GM21447 (cell line): Measurements from ENCODE around the gene MRPS31.
"Not testable (repeated sequence)": the region's sequence is repeated elsewhere in the genome, so short reads cannot be mapped to it uniquely, and the experiment has no call there.

Experiments used
- ATAC-seq: cut with Tn5 transposase; IDR thresholded peaks from one replicate; pipeline ENCODE4 v1.9.1; 2021; ENCODE audit not compliant: unreplicated experiment

The MRPS31 gene

DNA sequence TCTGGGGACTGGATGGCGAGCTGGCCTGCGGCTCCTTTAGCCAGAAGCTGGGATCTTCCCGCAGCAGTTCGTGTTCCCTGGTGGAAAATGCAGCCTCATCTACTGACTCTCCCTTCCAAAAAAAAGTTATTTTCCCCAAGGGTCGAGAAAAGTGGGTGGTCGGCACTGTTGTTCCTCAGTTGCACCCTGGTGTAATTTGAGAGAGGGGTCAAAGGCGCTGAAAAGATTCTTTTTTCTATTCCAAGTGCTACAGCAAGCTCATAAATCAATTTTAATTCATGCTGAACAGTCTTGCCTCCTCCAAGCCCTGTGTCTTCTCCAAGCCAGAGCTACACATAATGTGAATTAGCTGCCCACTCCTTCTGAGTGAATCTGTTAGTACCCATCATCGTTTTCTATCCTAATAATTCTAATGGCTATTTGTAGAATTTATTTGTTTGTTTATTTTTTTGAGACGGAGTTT, 19.2 kb upstream of the MRPS31 start:
- no peak for ATAC-seq

DNA sequence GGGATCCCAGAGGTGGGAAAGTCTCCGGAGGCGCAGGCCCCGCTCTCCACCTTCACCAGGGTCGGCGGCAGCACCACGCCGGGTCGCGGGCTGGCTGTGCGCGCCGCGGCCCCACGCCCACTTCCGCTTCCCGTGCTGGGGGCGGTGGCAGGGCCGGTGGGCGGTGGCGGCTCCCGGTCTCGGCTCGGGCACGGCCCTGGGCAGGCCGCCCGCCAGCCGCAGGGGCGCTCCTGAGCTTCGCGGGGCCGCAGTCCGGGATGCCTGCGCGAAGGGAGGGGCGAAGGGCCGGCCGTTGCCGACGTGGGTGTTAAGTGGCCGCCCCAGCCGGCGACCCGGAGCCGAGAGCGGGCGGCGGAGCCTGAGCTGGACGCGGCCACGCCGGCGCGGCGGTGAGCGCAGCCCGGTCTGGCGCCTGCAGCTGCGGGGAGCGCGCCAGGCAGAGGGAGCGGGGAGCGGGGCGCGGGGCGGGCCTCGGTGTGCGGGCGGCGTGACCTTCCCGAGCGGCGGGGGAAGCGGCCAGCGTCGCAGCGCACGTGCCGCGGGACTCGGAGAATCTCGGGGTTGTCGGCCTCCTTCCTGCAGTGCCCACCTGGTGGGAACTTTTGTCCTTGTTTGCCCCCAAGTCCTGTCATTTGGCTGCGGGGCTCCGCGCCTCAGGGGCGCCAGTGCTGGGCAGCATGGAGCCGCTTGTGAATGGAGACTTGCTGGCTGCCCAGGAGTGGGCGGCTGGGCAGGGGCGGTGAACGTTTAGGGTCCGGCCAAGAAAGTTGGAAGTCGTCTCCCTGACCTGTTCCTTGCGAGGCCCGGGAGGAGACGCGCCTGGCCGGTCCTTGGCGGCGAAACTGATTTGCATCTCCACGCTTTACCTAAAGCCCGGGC, 18.5 kb upstream of the MRPS31 start, which contains the start of gene SLC25A15:
Gene SLC25A15 (plus strand): TSS at position 337 of the 879 bp plus-strand sequence. CDS start 3,616 bp downstream, outside the sequence.
- ATAC-seq: peak; percentile 77

DNA sequence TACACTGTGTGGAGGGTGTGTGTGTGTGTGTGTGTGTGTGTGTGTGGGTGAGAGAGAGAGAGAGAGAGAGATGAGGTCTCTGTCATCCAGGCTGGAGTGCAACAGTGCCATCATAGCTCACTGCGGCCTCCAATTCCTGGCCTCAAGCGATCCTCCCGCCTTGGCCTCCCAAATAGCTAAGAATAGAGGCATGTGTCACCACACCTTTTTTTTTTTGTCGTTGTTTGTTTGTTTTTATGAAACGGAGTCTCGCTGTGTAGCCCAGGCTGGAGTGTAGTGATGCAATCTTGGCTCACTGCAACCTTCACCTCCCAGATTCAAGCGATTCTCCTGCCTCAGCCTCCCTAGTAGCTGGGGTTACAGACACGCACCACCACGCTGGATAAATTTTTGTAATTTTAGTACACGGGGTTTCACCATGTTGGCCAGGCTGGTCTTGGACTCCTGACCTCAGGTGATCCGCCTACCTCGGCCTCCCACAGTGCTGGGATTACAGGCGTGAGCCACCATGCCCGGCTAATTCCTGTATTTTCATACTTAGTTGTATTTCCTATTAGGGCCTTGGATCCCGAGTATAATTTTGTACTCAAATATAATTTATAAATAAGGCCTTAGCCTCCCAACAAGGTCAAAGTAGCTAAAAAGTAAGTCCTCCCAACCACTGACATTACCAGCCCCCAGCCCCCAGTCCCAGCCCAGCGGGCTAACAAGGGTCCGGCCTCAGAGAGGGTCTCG, 17.7 kb upstream of the MRPS31 start:
- not testable (repeated sequence) for ATAC-seq

DNA sequence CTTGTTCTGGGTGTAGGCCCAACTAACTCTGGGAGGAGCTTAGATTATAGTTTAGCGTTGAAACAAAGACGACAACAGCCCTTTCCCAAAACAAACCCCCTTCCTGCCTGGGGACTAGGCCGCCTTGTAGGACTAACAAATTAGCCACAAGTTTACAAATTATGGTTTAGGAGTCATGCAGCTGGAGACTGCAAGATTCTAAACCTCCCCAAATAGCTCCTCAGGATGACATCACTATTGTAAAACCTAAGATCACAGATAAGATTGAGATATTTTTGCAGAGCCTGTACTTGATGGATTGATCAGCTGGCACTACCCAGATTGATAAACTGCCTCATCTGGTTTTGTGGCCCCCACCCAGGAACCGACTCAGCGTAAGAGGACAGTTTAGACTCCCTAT, 16.1 kb upstream of the MRPS31 start:
- no peak for ATAC-seq

DNA sequence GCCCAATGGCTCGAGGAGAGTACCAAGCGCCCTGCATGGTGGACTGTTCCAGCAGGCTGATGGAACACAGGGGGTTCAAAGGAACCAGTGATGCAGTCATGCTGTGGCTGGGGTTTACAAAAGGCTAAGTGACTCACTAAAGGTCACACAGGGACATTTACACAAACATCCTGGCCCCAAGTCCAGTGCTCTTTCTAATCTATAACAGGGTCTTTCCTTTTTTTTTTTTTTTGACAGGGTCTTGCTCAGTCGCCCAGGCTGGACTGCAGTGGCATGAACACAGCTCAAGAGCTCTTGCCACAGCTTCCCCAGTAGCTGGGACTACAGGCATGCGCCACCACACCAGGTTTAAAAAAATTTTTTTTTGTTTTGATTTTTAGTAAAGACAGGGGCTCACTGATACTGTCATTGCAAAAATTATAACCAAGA, 15.6 kb upstream of the MRPS31 start:
- no peak for ATAC-seq

DNA sequence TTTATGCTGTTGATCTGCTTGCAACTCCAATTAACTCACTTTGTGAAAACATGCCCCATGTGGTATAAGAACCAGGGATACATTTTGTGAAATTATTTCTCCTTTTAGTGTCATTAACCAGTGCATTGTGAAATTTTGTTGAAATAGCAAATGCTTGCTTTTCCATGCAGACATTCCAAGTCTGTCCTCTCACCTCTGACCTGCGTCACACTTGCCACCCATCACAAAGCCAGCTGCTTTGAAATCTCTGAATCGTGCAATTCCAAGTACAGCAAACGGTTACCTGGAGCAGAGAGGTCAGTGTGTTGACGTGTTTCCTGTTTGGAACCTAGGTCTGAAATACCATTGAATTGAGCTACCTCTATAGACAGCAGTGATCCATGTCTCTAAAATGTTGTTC, 13.6 kb upstream of the MRPS31 start:
- ATAC-seq: no peak

DNA sequence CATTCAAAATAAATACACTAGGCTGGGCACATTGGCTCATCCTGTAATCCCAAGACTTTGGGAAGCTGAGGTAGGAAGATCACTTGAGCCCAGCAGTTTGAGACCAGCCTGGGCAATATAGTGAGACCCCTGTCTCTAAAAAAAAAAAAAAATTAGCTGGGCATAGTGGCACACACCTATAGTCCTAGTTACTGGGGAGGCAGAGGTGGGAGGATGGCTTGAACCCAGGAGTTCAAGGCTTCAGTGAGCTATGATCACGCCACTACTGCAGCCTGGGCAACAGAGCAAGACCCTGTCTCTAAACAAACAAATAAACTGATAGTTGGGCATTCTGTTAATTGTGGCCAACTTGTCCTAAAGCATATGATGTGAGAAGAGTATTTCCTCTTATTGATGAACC, 12.0 kb upstream of the MRPS31 start:
- ATAC-seq: not testable (repeated sequence)

DNA sequence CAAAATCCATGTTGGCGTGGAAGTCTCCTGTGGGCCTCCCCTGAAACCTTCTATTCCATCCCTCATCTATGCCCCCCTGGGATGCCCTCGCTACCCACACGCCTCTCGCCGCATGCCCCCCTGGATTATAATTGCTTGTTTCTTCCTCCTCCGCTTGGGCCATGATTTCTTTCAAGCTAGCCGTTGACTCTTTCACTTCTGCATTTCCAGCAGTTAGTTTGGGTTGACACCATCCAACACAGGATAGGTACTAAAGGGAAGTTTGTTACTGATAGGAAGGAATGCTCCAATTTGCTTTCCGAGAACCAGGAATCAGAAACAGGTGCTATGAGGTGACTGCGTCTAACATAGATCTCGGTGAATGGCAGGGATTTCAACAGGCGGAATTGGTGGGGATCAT, 10.7 kb upstream of the MRPS31 start:
- no peak for ATAC-seq

DNA sequence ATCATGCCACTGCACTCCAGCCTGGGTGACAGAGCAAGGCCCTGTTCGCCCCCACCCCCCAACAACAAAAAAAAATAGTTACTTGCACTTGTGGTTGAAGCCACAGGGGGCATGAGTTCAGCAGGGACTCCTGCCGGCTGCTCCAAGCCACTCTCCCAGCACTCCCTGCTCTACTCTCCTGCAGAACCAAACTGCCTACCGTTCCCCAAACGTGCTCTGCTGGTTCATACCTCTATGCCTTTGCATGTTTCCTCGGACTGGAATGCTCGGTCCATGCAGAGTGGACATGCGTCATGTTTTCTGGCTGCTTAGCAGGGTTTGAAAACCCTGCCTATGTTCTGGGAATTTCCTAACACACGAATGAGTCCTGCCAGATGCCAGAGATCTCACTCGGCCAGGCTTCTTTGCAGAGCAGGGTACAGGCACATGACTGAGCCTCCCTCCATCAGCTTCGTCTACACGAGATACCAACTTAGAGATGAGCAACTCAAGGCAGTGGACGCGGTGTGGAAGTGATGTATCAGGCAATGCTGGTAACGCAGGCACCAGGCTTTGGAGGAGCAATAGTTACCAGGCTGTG, 9.9 kb upstream of the MRPS31 start:
- no peak for ATAC-seq

DNA sequence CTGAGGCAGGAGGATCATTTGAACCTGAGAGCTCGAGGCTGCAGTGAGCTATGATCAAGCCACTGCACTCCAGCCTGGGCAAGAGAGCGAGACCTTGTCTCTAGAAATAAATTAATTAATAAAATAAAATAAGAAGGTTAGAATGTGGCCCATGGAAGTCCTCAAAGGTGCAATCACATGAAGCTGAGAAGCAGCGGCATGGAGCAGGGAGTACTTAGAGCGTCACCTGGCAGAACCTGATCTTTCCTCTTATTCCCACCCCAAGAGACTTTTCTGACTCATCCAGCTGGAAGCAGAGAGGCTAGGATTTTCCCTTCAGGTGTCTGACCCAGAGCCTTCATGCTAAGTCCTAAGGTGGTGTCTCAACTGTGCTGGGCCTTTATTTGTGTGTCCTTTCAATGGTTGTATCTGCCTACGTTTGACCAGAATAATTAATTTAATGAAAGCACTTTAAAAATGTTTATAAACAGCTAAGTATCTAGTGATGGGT, 8.9 kb upstream of the MRPS31 start:
- no peak for ATAC-seq

DNA sequence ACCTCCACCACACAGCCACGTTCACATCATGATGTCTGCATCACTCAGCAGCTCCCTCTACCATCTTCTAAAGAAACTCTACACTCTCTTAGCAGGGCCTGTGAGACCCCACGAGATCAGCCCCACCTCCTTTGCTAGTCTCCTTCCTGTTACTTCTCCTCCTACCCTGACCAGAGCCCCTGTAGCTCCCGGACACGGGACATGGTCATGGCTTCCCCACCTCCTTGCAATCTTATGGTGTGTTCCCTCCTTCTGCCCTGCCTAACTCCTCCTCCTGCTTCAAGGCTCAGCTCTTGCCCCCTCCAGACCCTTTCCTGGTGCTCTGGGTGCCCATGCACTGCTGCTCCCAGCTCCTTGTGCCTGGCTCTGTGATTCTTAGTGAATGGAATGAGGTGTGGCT, 8.1 kb upstream of the MRPS31 start:
- ATAC-seq: no peak

DNA sequence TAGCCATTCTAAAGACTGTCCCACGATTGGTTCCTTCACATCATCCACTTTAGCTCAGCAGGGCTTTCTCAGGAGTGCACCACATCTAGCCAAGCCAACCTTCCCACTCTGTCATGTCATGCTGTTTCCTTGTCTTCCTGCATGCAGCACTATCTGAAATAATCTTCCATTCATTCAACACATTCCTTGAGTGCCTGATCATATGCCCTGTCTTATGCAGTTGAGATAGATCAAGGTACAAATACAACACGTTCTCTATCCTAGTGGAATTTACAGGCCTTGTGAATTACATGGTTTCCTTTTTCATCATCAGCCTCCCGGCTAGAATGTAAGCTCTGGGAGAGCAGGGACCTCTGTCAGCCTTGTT, 6.8 kb upstream of the MRPS31 start:
- no peak for ATAC-seq

DNA sequence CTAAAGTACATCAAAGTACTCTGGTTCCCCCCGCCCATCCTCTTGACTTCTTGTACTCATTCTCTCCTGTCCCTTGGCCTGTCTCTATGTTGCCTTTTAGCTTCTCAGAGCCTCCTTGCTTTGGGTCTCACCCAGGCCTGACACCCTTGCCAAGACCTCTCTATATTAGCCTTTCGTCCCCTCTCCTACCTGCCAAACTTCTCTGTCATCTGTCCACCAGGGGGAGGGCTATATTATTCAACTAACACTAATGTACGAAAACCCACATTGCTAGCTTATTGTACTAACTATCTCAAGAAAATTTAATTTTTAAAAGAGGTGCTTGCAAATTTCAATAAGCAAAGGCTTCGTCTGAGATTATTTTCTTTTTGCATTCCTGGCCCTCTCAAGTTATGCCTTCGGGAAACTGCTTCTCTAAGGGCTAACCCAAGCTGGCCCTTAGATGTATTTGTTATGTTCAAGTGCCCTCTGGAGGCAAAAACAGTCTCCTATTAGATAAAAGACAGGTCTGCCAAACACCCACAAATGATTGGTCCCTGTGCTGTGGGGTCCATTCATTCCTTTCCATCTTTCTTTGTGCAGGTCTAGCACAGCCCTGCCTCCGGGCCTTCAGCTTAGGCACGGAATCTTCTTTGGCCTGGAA, 6.3 kb upstream of the MRPS31 start:
- ATAC-seq: peak; percentile 75

DNA sequence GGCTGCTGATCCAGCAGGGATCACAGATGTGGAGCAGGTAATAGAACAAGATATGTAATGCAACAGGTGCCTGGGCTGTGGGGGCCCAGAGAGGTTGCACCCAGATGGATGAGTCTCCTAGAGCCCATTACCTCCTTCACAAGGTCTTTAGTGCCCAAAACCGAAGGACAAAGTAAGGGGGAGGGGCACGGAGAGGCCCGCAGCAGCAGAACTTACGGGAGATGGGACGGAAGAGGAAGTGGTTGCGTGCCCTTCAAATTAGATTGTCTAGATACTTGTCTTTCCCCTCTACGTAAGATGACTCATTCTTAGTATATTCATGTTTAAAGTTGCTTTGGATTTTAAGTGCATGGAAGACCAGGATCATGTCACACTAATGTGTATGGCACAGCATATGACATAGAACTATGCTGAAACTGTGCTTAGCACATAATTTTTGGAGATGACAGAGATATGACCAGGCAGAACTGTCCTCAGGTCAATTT, 5.7 kb upstream of the MRPS31 start:
- ATAC-seq: peak; percentile 67

DNA sequence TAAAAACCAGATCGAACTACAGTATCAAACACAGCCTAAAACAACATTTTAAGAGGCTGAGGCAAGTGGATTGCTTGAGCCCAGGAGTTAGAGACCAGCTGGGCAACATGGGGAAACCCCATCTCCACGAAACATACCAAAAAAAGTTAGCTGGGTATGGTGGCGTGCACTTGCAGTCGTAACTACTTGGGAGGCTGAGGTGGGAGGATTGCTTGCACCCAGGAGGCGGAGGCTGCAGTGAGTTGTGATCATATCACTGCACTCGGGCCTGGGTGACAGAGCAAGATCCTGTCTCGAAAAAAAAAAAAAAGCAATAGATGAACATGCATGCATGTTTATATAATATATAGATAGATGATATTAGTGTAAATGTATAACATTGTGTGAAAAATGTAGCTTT, 5.2 kb upstream of the MRPS31 start:
- ATAC-seq: no peak

DNA sequence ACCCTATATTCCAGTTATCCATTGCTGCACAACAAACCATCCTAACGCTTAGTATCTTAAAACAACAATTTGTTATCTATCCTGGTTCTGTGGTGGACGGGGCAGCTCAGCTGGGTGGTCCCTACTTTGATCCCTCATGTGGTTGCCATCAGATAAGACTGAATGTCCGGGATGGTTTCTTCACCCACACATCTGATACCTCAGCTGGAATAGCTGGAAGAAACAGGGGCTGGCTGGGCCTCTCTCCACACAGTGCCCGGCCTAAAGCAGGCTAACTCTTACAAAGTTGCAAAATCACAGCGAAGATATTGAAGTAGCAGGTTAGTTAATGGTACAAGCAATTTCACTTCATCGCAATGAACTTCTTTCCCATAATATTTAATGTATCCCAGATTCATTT, 3.7 kb upstream of the MRPS31 start:
- no peak for ATAC-seq

DNA sequence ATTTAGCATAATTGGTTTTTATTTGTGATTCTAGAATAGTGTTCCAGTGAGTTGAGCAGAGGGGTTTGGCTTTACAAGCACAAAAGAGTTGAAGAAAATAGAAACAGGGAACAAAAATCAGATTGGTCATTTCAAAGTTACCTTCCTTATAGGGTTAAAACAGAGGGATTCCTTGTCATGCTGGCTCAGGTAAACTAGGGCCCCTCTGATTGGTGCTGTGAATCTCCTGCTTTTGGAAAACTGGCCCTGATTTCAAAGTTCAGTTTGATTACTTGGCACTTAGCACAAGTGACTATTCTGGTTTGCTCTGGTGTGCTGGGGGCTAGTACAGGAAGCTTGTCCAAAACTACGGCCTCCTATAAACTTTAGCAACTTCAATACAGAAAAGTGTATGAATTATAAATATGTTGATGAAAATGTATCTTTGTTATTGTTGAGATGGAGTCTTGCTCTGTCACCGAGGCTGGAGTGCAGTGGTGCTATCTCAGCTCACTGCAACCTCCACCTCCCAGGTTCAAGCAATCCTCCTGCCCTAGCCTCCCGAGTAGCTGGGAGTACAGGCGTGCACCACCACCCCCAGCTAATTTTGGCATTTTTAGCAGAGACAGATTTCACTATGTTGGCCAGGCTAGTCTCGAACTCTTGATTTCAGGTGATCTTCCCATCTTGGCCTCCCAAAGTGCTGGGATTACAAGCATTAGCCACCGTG, 1.9 kb upstream of the MRPS31 start:
- ATAC-seq: no peak

DNA sequence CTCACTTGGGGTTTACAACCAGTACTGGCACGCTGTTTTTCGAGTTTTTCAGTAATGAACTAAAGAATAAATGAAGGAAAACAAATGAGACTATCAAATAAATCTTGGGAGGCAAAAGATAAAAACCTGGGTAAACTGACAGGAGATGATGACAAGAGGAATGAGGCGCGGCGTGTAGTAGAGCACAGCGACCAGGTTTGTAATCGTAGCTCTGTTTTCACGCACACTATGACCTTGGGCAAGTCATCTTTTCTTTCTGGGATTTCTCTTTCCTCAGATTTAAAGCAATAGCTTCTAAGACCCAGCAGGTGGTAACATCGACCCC, 419 bp downstream of the MRPS31 start:
- no peak for ATAC-seq

DNA sequence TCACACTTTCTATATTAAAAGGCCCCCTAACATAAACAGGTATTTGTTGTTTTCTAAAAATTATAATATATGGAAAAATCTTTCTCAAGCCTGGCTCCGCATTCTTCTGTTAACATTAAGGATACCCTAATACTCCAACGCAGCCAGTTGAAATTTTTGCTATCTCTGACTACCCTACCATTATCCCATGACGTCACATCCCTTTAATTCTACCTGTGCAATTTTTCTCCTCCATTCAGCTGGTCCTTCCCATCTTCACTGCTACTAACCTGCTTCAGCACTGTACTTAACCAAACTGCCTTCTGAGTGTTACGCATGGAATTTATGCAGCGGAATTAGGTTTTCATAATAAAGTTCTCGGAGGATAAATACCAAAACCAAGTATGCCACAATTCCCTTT, 1.0 kb downstream of the MRPS31 start:
- no peak for ATAC-seq

DNA sequence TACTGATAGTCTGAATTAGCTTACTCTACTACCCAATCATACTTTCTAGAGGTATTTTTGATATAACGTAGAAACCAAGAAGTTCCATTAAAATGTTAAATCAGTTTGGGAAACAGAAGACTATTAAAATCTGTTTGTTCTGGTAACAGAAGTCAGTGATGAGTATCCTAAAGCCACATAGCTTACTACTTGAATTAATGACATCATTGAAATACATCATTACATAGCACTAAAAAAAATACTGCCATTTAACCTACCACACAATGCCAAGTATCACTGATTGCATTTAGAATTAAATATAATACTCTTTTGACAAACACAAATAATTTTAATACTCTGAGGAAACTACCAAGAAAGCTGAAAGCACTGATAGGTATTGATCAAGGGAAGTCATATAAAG, 5.4 kb downstream of the MRPS31 start:
- ATAC-seq: no peak
